ENCODE results near the gene CUX1.

The CUX1 gene

DNA sequence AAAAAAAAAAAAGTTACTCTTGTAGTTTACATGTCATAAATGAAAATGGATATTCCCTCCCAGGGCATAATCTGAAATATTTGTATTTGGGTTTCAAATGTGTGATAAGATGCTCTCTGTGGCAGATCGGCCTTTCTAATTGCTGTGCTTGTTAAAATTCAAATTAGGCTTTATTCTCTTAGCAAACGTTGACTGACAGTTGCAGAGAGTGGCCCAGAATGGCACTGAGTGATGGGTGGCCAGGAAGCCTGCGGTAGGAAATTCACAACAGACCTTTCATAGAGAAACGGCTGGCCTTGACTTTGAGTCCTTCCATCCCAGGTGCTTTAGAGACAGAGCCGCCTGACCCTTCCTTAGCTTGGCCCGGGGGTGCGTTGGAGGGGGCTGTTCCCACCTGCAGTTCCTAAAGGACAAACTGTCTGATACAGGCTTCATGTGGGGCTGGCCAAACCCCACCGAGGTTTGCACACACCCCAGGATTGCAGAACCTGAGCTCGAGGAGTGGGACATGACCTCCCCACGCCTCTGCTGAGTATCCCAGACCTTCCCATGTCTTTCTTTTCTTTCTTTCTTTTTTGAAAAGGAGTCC lies 152.7 kb downstream of the CUX1 start:
- peaks cover 5% of the 10 kb centered on the region for H3F3A ChIP-seq (ENCODE audit: control insufficient read depth, insufficient read depth)
- peaks cover 32% of the 10 kb centered on the region for H3K36me3 ChIP-seq (ENCODE audit: control insufficient read depth, low read length)
- no peaks in the 10 kb centered on the region for H3K27me3 ChIP-seq (ENCODE audit: control insufficient read depth, low read length)
- peaks cover 94% of the 10 kb centered on the region for H3K79me2 ChIP-seq (ENCODE audit: control insufficient read depth, low read length)
- TF ChIP-seq CTCF (IDR thresholded peaks at IDR 0.05; ENCODE audit: low read depth, low read length, poor library complexity, severe bottlenecking), result no peak
- no peak for TF ChIP-seq EZH2phosphoT487 (IDR thresholded peaks at IDR 0.05; ENCODE audit: borderline replicate concordance, low read length)
- no peak overlapping the region for H3K4me3 ChIP-seq (ENCODE audit: low read length)
- peak overlapping the region; percentile 62 for H3K27ac ChIP-seq (ENCODE audit: low read depth, low read length)
- H3K4me2 ChIP-seq (ENCODE audit: low read length), result peak overlapping the region; percentile 27
- no peaks in the 10 kb centered on the region for H3K9me2 ChIP-seq (replicated peaks; ENCODE audit: control insufficient read depth, low read length)
- H3K4me1 ChIP-seq (ENCODE audit: control insufficient read depth, low read length), result peaks cover 88% of the 10 kb centered on the region
- no peaks in the 10 kb centered on the region for H3K9me3 ChIP-seq (ENCODE audit: control insufficient read depth, insufficient read depth, low read length)
- 0 out of 2 replicates have a peak, but pooled peaks cover 7% of the 10 kb centered on the region for H4K20me1 ChIP-seq (ENCODE audit: control insufficient read depth, insufficient read depth, low read depth, low read length)

DNA sequence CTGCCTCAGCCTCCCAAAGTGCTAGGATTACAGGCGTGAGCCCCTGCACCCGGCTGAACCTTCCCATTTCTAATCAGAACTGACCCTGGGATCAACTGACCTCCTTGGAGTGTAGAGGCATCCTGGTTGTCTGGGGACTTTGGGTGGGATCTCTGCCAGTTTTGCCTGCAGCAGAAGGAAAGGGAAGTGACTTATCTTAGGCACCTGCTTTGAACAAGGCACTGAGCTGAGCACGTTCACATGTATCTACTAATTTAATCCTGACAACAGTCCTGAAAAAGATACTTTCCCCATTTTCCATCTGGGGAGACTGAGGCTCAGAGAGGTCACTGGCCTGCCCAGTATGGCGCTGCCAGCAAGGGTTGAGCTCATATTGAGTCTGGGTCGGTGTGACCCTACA lies 153.4 kb downstream of the CUX1 start:
- Histone ChIP-seq H3K4me3 (ENCODE audit: low read length) (no peak overlapping the region), H3K4me2 (ENCODE audit: low read length) (no peak overlapping the region), H3K79me2 (ENCODE audit: control insufficient read depth, low read length) (peaks cover 94% of the 10 kb centered on the region), H3K27me3 (ENCODE audit: control insufficient read depth, low read length) (no peaks in the 10 kb centered on the region), H3K9me2 (replicated peaks; ENCODE audit: control insufficient read depth, low read length) (no peaks in the 10 kb centered on the region), H3K9me3 (ENCODE audit: control insufficient read depth, insufficient read depth, low read length) (no peaks in the 10 kb centered on the region), H3K27ac (ENCODE audit: low read depth, low read length) (0 out of 2 replicates have a peak overlapping the region, but pooled peaks have one; percentile 62), H3F3A (ENCODE audit: control insufficient read depth, insufficient read depth) (peaks cover 5% of the 10 kb centered on the region), H4K20me1 (ENCODE audit: control insufficient read depth, insufficient read depth, low read depth, low read length) (0 out of 2 replicates have a peak, but pooled peaks cover 7% of the 10 kb centered on the region), H3K4me1 (ENCODE audit: control insufficient read depth, low read length) (peaks cover 90% of the 10 kb centered on the region), H3K36me3 (ENCODE audit: control insufficient read depth, low read length) (peaks cover 32% of the 10 kb centered on the region)
- TF ChIP-seq EZH2phosphoT487 (IDR thresholded peaks at IDR 0.05; ENCODE audit: borderline replicate concordance, low read length) (no peak), CTCF (IDR thresholded peaks at IDR 0.05; ENCODE audit: low read depth, low read length, poor library complexity, severe bottlenecking) (no peak)

DNA sequence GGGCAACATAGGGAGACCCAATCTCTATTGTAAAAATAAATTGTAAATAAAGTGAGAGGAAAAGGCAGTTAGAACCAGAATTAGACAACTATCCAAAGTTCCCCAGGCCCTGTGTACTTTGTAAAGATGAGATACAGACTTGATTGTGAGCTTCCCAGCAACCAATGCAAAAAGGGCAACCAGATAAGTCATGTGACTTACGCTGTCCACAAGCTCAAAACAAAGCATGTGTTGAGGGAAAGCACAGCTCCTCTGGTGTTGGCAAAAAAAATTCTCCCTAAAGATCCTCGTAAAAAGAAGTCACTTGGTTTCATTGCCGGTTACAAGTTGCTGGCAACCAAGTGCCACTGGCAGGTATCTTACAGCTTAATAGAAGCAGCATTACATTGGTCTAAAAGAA lies 154.0 kb downstream of the CUX1 start:
- TF ChIP-seq EZH2phosphoT487 (IDR thresholded peaks at IDR 0.05; ENCODE audit: borderline replicate concordance, low read length) (no peak), CTCF (IDR thresholded peaks at IDR 0.05; ENCODE audit: low read depth, low read length, poor library complexity, severe bottlenecking) (no peak)
- no peak overlapping the region for H3K4me3 ChIP-seq (ENCODE audit: low read length)
- H3K4me1 ChIP-seq (ENCODE audit: control insufficient read depth, low read length), result peaks cover 90% of the 10 kb centered on the region
- H3K9me2 ChIP-seq (replicated peaks; ENCODE audit: control insufficient read depth, low read length), result no peaks in the 10 kb centered on the region
- H3K4me2 ChIP-seq (ENCODE audit: low read length), result no peak overlapping the region
- H3K36me3 ChIP-seq (ENCODE audit: control insufficient read depth, low read length), result peaks cover 30% of the 10 kb centered on the region
- H3K79me2 ChIP-seq (ENCODE audit: control insufficient read depth, low read length), result peaks cover 94% of the 10 kb centered on the region
- H3F3A ChIP-seq (ENCODE audit: control insufficient read depth, insufficient read depth), result peaks cover 8% of the 10 kb centered on the region
- no peak overlapping the region for H3K27ac ChIP-seq (ENCODE audit: low read depth, low read length)
- no peaks in the 10 kb centered on the region for H3K27me3 ChIP-seq (ENCODE audit: control insufficient read depth, low read length)
- no peaks in the 10 kb centered on the region for H3K9me3 ChIP-seq (ENCODE audit: control insufficient read depth, insufficient read depth, low read length)
- H4K20me1 ChIP-seq (ENCODE audit: control insufficient read depth, insufficient read depth, low read depth, low read length), result 0 out of 2 replicates have a peak, but pooled peaks cover 5% of the 10 kb centered on the region
